GM12878 (cell line): Measurements from ENCODE around the gene GMIP. TPM values are rescaled to one million over a fixed set of nuclear protein-coding genes. Genes with fewer than 3 reads are reported as not detected.

Experiments used
- ATAC-seq: fragments of 200-7000 bp; cut with Tn5 transposase; 3 replicates; pipeline ENCODE4 v1.9.1; 2020; ENCODE audit warnings: mild to moderate bottlenecking, moderate library complexity
- BruUV-seq: library from RNA; stranded (reverse); fragments of 400-500 nt; replicated peaks from 2 replicates; lab custom pipeline; 2021; lab: Mats Ljungman, UMichigan
- CTCF ChIA-PET: fragments of 300-600 bp; sonication (Branson Sonifier 250); formaldehyde crosslinking; extraction: SDS; loops from one replicate; lab custom pipeline; 2021; ENCODE audit warnings: inconsistent platforms; lab: Yijun Ruan, JAX
- POLR2A ChIA-PET: fragments of 350-600 bp; formaldehyde crosslinking; extraction: SDS; loops from one replicate; lab custom pipeline; 2021; ENCODE audit warnings: inconsistent platforms; lab: Charles Lee
- RAD21 ChIA-PET: fragments of 300-600 bp; sonication (Branson Sonifier 250); formaldehyde crosslinking; loops from one replicate; lab custom pipeline; 2023; ENCODE audit warnings: antibody characterized with exemption; ENCODE audit not compliant: unreplicated experiment; lab: Charles Lee
- SMC1A ChIA-PET: fragments of 300-600 bp; sonication (Branson Sonifier 250); formaldehyde crosslinking; loops from one replicate; lab custom pipeline; 2023; ENCODE audit not compliant: unreplicated experiment, uncharacterized antibody; lab: Charles Lee
- DNase-seq: peaks from one replicate; pipeline ENCODE4 v3.0.0-alpha.2; 2011; ENCODE audit warnings: low read depth, low spot score
- FAIRE-seq: peaks from 3 replicates; lab custom pipeline; 2011; peaks lifted over from hg19 to GRCh38; lab: Jason Lieb, UNC
- H2AFZ ChIP-seq: 2 replicates; pipeline ENCODE4 v1.6.0; 2011; ENCODE audit warnings: low read depth, low read length, control low read depth; ENCODE audit not compliant: control insufficient read depth
- H3K27ac ChIP-seq: 2 replicates; pipeline ENCODE4 v1.5.1; 2011; ENCODE audit warnings: control low read depth; ENCODE audit not compliant: control insufficient read depth, insufficient read depth
- H3K27me3 ChIP-seq, 2 experiments: replicated peaks in 1 of 2; 2 replicates each; pipeline versions ENCODE4 v1.6.0 to v1.6.1; 2011; ENCODE audit warnings: low read length in 1 of 2; ENCODE audit not compliant: control insufficient read depth in 2 of 2, insufficient read depth in 2 of 2
- H3K36me3 ChIP-seq, 2 experiments: 2 replicates each; pipeline ENCODE4 v1.5.1; 2011; ENCODE audit warnings: low read length in 1 of 2; ENCODE audit not compliant: control insufficient read depth in 2 of 2, insufficient read depth in 2 of 2
- H3K4me1 ChIP-seq: 2 replicates; pipeline ENCODE4 v1.6.1; 2011; ENCODE audit warnings: mild to moderate bottlenecking, low read length, moderate library complexity, mixed read lengths; ENCODE audit not compliant: control insufficient read depth, insufficient read depth
- H3K4me2 ChIP-seq: 2 replicates; pipeline ENCODE4 v1.6.0; 2011; ENCODE audit warnings: control low read depth; ENCODE audit not compliant: control insufficient read depth, insufficient read depth
- H3K4me3 ChIP-seq: fragments of 200-600 bp; sonication (generic); 2 replicates; pipeline ENCODE4 v1.5.1; 2016
- H3K79me2 ChIP-seq: 2 replicates; pipeline ENCODE4 v1.6.0; 2011; ENCODE audit warnings: low read length; ENCODE audit not compliant: control insufficient read depth, insufficient read depth
- H3K9ac ChIP-seq: 2 replicates; pipeline ENCODE4 v1.8.0; 2011; ENCODE audit warnings: low read length, control low read depth, mixed read lengths; ENCODE audit not compliant: control insufficient read depth, insufficient read depth
- H3K9me3 ChIP-seq: replicated peaks from 3 replicates; pipeline ENCODE4 v1.5.1; 2011; ENCODE audit warnings: mild to moderate bottlenecking, low read length; ENCODE audit not compliant: control insufficient read depth, insufficient read depth
- H4K20me1 ChIP-seq: 2 replicates; pipeline ENCODE4 v1.6.0; 2011; ENCODE audit not compliant: control insufficient read depth, insufficient read depth
- BMI1 ChIP-seq: fragments of 450-650 bp; IDR thresholded peaks from 2 replicates; pipeline ENCODE4 v1.6.1; 2016; ENCODE audit warnings: mild to moderate bottlenecking, moderate library complexity, borderline replicate concordance
- EGR1 ChIP-seq, 2 experiments: IDR thresholded peaks; 1 replicate in 1 of 2; 2 replicates in 1 of 2; pipeline ENCODE4 v1.6.1; 2011 to 2012; ENCODE audit warnings: low read depth in 2 of 2, low read length in 2 of 2, borderline replicate concordance in 1 of 2, mild to moderate bottlenecking in 1 of 2, moderate library complexity in 1 of 2
- FOS ChIP-seq: IDR thresholded peaks from 3 replicates; pipeline ENCODE4 v1.6.1; 2011; ENCODE audit warnings: borderline replicate concordance; ENCODE audit not compliant: insufficient read length; ENCODE audit errors: extremely low read depth
- IKZF1 ChIP-seq: fragments of 450-650 bp; conservative IDR thresholded peaks from 2 replicates; pipeline ENCODE4 v1.6.1; 2017; ENCODE audit warnings: antibody characterized with exemption, mild to moderate bottlenecking
- MEF2A ChIP-seq: IDR thresholded peaks from 2 replicates; pipeline ENCODE4 v1.6.1; 2011; ENCODE audit warnings: low read depth, mild to moderate bottlenecking, low read length, moderate library complexity; ENCODE audit not compliant: insufficient read depth
- NFYB ChIP-seq: IDR thresholded peaks from 2 replicates; pipeline ENCODE4 v1.6.1; 2011; ENCODE audit warnings: low read depth, mild to moderate bottlenecking, low read length, improper control_type of control experiment, moderate library complexity; ENCODE audit not compliant: insufficient read depth
- SREBF2 ChIP-seq: IDR thresholded peaks from 2 replicates; pipeline ENCODE4 v1.6.1; 2012; ENCODE audit warnings: mild to moderate bottlenecking, low read length
- STAT3 ChIP-seq: IDR thresholded peaks from 2 replicates; pipeline ENCODE4 v1.6.1; 2011; ENCODE audit warnings: low read depth, low read length, improper control_type of control experiment
- ZSCAN29 ChIP-seq: fragments of 450-650 bp; IDR thresholded peaks from 2 replicates; pipeline ENCODE4 v1.6.1; 2017; ENCODE audit warnings: mild to moderate bottlenecking, moderate library complexity
- WGBS: methylation state at CpG from one replicate; pipeline ENCODE4 v1.1.6; 2016; ENCODE audit warnings: low lambda C conversion rate; ENCODE audit not compliant: insufficient replicate concordance, insufficient coverage; ENCODE audit errors: missing lambda C conversion rate; 5-methylcytosine and 5-hydroxymethylcytosine counted together
- in situ Hi-C: fragments of 300-500 bp; cut with MboI; formaldehyde crosslinking; loops from 9 replicates; pipeline ENCODE4 v1.14.3; 2018; ENCODE audit warnings: mixed read lengths
- intact Hi-C: fragments of 100-400 bp; cut with micrococcal nuclease; formaldehyde crosslinking; loops from one replicate; pipeline ENCODE4 v1.14.2; 2022; ENCODE audit not compliant: unreplicated experiment
- polyA plus RNA-seq, 11 experiments: library from polyadenylated mRNA; depleted of rRNA in 4 of 11; unstranded in 6 of 11; stranded (reverse) in 5 of 11; fragments of >200 nt; fragmentation: Nextera tagmentation in 4 of 11; fragmentation: Illumina TruSeq in 1 of 11; extraction: Ambion mirVana in 4 of 11; extraction: Trizol in 1 of 11; gene quantifications; 1 replicate in 1 of 11; 2 replicates in 10 of 11; pipeline versions ENCODE4 v1.2.1 to v1.2.3, GENCODE V29; 2011 to 2016; ENCODE audit warnings: inconsistent platforms in 2 of 11, missing spikeins in 2 of 11, low read depth in 1 of 11
- total RNA-seq, 4 experiments: library from RNA; depleted of rRNA in 3 of 4; stranded (reverse); fragments of >200 nt in 3 of 4; fragmentation: Illumina TruSeq in 1 of 4; extraction: Trizol in 1 of 4; gene quantifications; 2 replicates each; pipeline versions ENCODE4 v1.2.1 to v1.2.3, GENCODE V29; 2013 to 2021
- TF ChIP-seq, protein P1 (sequence below): IDR thresholded peaks from 2 replicates; pipeline ENCODE4 v1.6.1; 2012; ENCODE audit warnings: mild to moderate bottlenecking, low read depth, low read length
- TF ChIP-seq, protein P2 (sequence below): fragments of 450-650 bp; IDR thresholded peaks from 2 replicates; pipeline ENCODE4 v1.6.1; 2017; ENCODE audit warnings: borderline replicate concordance

The GMIP gene
- total and polyA plus RNA-seq, 10 of the 15 experiments (the other 5 are each of a cell fraction or from before 2014, with no cell fraction given) = 1.5 to 63.5 (median 22.3) TPM

DNA sequence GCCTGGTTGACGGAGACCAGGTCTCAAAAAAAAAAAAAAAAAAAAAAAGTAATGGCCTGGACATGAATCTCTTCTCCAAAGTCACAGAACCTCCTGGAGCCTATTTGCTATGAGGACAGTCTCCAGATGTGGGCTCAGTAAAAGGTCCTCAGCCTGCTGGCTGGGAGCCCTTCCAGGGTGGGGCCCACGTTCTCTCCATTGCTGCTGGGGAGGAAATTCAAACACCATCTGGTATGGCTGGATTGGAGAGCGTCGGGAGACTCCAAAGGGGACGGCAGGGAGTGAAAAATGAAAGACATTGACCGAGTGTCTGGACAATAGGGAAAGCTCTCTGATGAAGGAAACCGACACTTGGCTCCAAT lies 23.6 kb downstream of the GMIP start:
- BruUV-seq = no TSS peak
- RAD21 ChIA-PET = no interaction called here
- POLR2A ChIA-PET = interaction anchor here (0.8 to 3.8 kb wide), 5 partner anchors 8 to 90 kb away, joined by 3 to 21 read pairs (median 4); no protein-coding TSS in a partner anchor

DNA sequence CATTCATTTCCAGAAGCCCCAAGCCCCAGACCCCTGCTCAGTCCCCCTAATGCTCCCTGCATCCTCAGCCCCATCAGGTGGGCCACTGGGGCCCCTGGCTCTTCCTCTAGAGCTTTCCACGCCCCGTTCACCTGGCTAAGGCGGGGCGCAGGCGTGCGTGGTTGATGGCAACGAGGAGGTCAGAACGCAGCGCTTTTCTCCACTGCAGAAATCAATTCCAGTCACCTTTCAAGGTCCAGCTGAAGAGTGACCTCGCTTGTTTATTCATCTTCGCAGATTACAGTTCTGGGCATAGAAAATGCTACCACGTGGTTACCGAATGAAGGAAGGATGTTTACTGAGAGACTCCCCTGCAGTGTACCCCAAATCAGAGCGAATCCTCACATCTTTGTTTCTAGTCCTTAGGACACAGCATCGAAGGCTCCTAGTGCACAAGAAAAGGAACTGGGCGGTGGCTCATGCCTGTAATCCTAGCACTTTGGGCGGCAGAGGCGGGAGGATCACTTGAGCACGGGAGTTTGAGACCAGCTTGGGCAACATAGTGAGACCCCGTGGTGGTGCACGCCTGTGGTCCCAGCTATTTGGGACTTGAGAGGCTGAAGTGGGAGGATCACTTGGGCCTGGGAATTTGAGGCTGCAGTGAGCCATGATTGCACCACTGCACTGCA lies 24.1 kb downstream of the GMIP start:
- H3K4me2 ChIP-seq = peak overlapping the region; percentile 82
- in situ Hi-C loops (no loop called here), intact Hi-C loops (no loop called here)
- H3K27me3 ChIP-seq = no peaks in the 10 kb centered on the region
- WGBS = 77% methylated on average over 21 of the region's 21 CpGs
- ChIA-PET POLR2A (interaction anchor here (0.6 to 3.8 kb wide), 5 partner anchors 15 to 190 kb away, joined by 3 to 21 read pairs (median 5); no protein-coding TSS in a partner anchor), CTCF (interaction anchor here (0.7 kb wide), 1 partner anchor 16 kb away, joined by 3 read pairs; no protein-coding TSS in a partner anchor), RAD21 (no interaction called here), SMC1A (no interaction called here)
- peak overlapping the region; percentile 48; the same call in 1 of the 2 replicates for H3K9ac ChIP-seq
- DNase-seq (no peak), FAIRE-seq (no peak), ATAC-seq (no peak)
- no peak overlapping the region for H2AFZ ChIP-seq
- no TSS peak for BruUV-seq
- no peaks in the 10 kb centered on the region for H4K20me1 ChIP-seq
- no peaks in the 10 kb centered on the region for H3K9me3 ChIP-seq
- H3K27ac ChIP-seq = no peak overlapping the region
- H3K36me3 ChIP-seq = no peaks in the 10 kb centered on the region; a peak in 2 of 4 replicates
- peaks cover 6% of the 10 kb centered on the region for H3K79me2 ChIP-seq
- no peaks in the 10 kb centered on the region for H3K4me1 ChIP-seq
- H3K4me3 ChIP-seq = peak overlapping the region; percentile 48
- TF ChIP-seq BMI1 (no peak), MEF2A (no peak), IKZF1 (no peak), NFYB (no peak), STAT3 (no peak), FOS (no peak), ZSCAN29 (no peak), EGR1 (IDR thresholded peaks at IDR 0.05; ENCODE audit: borderline replicate concordance in 1 of 2, low read depth in 2 of 2, low read length in 2 of 2) (no peak)
- TF ChIP-seq, protein P1, sequence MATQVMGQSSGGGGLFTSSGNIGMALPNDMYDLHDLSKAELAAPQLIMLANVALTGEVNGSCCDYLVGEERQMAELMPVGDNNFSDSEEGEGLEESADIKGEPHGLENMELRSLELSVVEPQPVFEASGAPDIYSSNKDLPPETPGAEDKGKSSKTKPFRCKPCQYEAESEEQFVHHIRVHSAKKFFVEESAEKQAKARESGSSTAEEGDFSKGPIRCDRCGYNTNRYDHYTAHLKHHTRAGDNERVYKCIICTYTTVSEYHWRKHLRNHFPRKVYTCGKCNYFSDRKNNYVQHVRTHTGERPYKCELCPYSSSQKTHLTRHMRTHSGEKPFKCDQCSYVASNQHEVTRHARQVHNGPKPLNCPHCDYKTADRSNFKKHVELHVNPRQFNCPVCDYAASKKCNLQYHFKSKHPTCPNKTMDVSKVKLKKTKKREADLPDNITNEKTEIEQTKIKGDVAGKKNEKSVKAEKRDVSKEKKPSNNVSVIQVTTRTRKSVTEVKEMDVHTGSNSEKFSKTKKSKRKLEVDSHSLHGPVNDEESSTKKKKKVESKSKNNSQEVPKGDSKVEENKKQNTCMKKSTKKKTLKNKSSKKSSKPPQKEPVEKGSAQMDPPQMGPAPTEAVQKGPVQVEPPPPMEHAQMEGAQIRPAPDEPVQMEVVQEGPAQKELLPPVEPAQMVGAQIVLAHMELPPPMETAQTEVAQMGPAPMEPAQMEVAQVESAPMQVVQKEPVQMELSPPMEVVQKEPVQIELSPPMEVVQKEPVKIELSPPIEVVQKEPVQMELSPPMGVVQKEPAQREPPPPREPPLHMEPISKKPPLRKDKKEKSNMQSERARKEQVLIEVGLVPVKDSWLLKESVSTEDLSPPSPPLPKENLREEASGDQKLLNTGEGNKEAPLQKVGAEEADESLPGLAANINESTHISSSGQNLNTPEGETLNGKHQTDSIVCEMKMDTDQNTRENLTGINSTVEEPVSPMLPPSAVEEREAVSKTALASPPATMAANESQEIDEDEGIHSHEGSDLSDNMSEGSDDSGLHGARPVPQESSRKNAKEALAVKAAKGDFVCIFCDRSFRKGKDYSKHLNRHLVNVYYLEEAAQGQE = no peak

More for the DNA sequence above, 23.6 kb downstream of the GMIP start:
- Histone ChIP-seq H3K9me3 (no peaks in the 10 kb centered on the region), H3K27ac (no peak overlapping the region), H3K79me2 (peaks cover 6% of the 10 kb centered on the region), H3K4me3 (no peak overlapping the region), H2AFZ (no peak overlapping the region), H3K4me2 (no peak overlapping the region), H3K4me1 (no peaks in the 10 kb centered on the region), H3K27me3 (no peaks in the 10 kb centered on the region), H4K20me1 (no peaks in the 10 kb centered on the region), H3K36me3 (no peaks in the 10 kb centered on the region; a peak in 2 of 4 replicates), H3K9ac (no peak overlapping the region)
- TF ChIP-seq SREBF2 = no peak
- TF ChIP-seq, protein P2, sequence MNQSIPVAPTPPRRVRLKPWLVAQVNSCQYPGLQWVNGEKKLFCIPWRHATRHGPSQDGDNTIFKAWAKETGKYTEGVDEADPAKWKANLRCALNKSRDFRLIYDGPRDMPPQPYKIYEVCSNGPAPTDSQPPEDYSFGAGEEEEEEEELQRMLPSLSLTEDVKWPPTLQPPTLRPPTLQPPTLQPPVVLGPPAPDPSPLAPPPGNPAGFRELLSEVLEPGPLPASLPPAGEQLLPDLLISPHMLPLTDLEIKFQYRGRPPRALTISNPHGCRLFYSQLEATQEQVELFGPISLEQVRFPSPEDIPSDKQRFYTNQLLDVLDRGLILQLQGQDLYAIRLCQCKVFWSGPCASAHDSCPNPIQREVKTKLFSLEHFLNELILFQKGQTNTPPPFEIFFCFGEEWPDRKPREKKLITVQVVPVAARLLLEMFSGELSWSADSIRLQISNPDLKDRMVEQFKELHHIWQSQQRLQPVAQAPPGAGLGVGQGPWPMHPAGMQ = no peak
- WGBS = 88% methylated on average over 6 of the region's 7 CpGs
- no peak for FAIRE-seq
- in situ Hi-C loops (no loop called here), intact Hi-C loops (no loop called here)
- ChIA-PET CTCF (interaction anchor here (0.7 to 1.3 kb wide), 2 partner anchors 17 to 25 kb away, joined by 3 read pairs; no protein-coding TSS in a partner anchor), SMC1A (interaction anchor here (1.2 kb wide), 2 partner anchors 20 to 88 kb away, joined by 3 to 4 read pairs; no protein-coding TSS in a partner anchor)
- DNase-seq = no peak
- ATAC-seq = no peak
